OCI-LY7 (cell line): ENCODE data around the gene PCED1B. TPM values are rescaled to one million over a fixed set of nuclear protein-coding genes. Genes with fewer than 3 reads are reported as not detected.

Source experiments
- microRNA-seq: library from miRNA; unstranded; fragments of <30 nt; microRNA quantifications from one replicate; pipeline ENCODE4 v1.2.0, GENCODE V29; 2022; ENCODE audit warnings: borderline replicate concordance
- small RNA-seq: library from RNA; depleted of rRNA; stranded (forward); fragments of <200 nt; gene quantifications from one replicate; pipeline ENCODE3, GENCODE V24; 2014
- total RNA-seq, 2 experiments: library from RNA; depleted of rRNA in 1 of 2; stranded (reverse); fragments of >200 nt in 1 of 2; shearing (Covaris generic) in 1 of 2; gene quantifications; 2 replicates each; pipeline ENCODE4 v1.2.3, GENCODE V29; 2014 to 2022

PCED1B gene
- total RNA-seq, 2 experiments from 2014 or later = 8.4 to 24.3 TPM

Small RNA genes within 50 kb of the gene (microRNA-seq; reads per million reads assigned to microRNA genes)
- gene MIR4698 = not detected

Small RNA genes within 50 kb of the gene (small RNA-seq; reads per million reads assigned to genes)
- not detected for gene MIR4698

Other genes with a start within 250 kb of the PCED1B start
- not detected in 2 replicates for gene AMIGO2, start 338 bp downstream of the PCED1B start, total RNA-seq (2014; rRNA removed; shearing (Covaris generic))
- gene AMIGO2, start 338 bp downstream of the PCED1B start, total RNA-seq (2022) = not detected in 2 replicates